GM08714 (cell line): ENCODE data around the gene STOML1.

ENCODE experiments used
- H3K4me3 ChIP-seq: fragments of 200-500 bp; sonication (Bioruptor generic); 2 replicates; pipeline ENCODE4 v1.5.1; 2014; ENCODE audit warnings: mild to moderate bottlenecking, low read length, inconsistent platforms
- ZNF274 ChIP-seq: IDR thresholded peaks from 2 replicates; pipeline ENCODE4 v1.6.1; 2012; ENCODE audit warnings: mild to moderate bottlenecking, low read depth, low read length

STOML1 gene

DNA sequence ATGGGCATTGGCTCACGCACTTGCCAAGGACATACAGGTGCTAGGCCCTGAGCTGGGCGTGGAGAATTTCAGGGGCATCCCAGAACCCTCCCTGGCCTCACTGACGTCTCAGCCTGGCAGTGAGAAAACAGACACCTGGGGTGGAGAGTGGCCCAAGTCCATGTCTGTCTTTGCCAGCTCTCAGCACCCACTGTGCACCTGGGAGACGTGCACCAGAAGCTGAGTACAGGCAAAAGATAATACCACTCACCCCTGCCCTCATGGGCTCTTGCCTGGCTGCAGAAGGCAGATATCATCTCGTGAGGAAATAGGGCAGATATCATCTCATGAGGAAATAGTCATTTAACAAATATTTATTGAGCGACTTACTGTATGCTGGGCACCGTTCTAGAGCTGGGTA is 57.8 kb downstream of the STOML1 start:
- H3K4me3 ChIP-seq, result no peak overlapping the region
- TF ChIP-seq ZNF274, result no peak

DNA sequence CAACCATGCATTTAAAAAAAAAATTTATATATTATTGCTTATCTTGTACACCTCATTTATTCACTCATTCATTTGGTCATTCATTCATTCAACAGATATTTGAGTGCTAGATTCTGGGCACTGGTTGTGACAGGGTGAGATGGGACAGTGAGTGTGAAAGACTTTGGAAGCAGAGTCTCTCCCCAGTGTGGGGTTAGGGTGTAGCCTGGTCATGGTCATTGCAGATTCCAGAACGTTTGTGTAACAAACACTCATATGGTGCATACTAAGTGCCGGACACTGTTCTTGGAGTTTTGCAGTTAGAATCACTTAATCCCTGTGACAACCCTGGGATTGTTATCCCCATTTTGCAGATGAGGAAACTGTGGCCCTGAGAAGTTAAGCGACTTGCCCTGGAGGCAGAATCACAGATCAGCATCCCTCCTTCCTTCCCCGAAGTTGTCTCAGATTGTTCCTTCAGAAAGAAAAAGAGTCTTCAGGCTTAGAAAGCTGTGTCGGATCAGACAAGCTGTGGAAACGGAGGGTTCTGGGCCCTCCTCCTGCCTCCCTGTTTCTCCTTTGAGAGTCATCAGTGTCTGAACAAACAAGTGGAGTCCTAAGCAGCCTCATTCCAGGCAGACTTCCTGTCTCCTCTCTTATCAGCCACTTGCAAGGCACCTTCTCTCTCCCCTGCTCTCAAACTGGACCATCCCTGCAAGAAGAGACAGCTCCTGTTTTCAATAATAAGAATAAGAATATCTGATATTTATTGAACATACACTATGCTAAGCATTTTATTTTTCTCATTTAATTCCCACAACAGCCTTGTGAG is 59.5 kb downstream of the STOML1 start:
- no peak overlapping the region for H3K4me3 ChIP-seq
- TF ChIP-seq ZNF274, result no peak

DNA sequence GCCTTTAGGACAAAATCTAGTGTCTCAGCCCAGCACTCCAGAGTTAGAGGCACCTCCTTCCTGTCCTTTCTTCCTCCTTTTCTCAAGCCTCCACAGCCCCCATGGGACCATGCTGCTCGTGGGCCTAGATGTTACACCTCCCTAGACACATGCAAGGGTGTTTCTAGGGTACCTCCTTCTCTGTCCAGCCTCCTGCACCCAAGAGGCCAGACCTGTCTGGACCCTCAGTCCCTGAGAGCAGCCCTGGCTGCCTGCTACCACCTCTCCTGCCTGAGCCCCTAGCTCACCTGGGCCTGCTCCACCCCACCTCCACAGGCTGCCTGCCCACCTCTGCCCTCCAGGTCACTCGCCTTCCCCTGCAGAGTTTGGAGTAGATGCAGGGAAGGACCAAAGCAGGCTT is 60.7 kb downstream of the STOML1 start:
- no peak overlapping the region for H3K4me3 ChIP-seq
- TF ChIP-seq ZNF274, result no peak

DNA sequence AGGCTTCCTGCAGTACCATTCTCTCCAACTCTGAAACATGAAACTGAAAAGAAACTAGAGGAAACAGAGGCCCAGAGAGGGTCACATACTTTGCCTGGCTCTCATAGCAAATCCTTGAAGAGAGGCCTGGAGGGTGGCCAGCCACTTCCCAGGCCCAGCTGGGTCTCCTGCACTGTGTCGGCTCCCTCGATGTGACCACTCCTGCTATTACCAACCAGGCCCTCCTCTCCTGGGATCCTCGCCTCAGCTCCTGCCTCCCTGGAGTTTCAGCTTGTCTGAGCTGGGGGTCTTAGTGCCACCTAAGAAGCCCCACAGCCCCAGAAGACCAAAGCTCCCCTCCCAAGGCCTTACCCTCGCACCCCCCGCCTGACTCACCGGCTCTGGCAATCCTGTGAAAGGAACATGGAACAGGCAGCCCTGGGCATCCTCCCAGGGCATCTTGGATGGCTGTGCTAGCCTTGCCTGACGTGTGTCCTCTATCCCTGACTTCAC is 61.3 kb downstream of the STOML1 start:
- H3K4me3 ChIP-seq, result no peak overlapping the region
- TF ChIP-seq ZNF274, result no peak

DNA sequence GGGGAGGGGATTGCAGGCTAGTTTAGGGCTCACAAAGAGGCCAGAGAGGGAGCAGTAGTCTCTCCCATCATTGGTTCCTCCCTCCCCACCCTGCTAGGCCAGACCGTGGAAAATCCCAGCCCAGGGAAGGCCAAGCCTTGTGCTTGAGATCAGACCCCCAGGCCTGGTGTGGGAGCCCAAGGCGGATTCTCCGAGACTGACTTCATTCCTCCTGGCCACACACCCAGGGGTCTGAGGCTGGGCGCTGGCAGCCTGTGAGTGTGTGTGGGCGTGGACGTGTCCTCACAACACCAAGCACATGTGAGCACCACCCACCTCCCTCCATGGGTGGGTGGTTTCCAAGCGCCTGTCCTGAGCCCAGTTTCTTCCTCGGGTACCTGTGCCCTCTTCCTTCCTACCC is 61.7 kb downstream of the STOML1 start:
- no peak overlapping the region for H3K4me3 ChIP-seq

DNA sequence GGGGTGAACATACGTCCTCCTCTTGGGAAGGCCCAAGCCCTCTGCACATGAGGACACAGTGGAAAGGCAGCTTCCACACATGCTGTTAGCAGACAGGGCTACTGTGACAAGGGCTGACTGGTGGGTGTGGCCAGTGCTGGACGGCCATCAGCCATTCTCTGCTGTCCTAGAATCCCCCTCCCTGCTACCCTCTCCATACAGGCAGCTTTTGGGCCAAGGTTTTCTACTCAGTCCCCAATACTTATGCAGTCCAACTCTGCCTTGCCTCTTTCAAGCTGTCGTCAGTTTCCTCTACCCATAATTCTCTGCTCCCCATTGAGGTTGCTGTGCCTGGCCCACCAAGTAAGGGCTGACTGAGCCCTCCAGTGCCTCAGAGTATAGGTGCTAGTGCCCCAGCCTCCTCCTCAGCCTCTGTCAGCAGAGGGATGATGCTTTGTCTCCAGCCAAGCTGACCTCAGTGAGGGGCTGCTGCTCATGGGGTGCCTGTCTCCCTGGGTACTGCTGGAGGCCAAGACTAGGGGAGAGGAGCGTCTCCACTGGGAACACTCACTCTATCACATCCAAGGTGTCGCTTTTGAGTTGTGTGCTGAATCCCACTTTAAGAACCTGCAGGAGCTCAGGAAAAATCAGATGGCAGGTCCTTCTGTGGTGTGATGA is 63.0 kb downstream of the STOML1 start:
- no peak for TF ChIP-seq ZNF274
- no peak overlapping the region for H3K4me3 ChIP-seq

More for the DNA sequence above, 61.7 kb downstream of the STOML1 start:
- no peak for TF ChIP-seq ZNF274
